ENCODE measurements around the gene PRDM16.

Gene PRDM16

GRCh38 chr1:3215198-3216014, 146.4 kb downstream of the PRDM16 start:
- DNase-seq, result no peak

DNA sequence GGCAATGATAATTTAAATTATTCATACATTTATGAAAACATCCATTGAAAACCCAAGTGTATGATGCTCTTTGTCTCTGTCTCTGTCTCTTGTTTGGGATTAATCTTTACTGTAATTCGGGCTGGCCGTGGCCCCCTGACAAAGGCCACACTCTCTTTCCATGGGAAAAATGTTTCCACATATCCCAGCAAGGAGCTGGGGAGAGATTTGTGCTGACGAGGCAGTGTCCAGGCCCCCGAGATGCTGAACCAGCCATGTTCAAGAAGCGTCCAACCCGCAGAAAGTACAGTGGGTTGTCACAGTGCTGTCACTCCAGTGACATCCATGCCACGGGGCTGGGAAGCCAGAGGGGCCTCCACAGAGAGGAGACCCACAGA, 147.0 kb downstream of the PRDM16 start:
- DNase-seq, result no peak

DNA sequence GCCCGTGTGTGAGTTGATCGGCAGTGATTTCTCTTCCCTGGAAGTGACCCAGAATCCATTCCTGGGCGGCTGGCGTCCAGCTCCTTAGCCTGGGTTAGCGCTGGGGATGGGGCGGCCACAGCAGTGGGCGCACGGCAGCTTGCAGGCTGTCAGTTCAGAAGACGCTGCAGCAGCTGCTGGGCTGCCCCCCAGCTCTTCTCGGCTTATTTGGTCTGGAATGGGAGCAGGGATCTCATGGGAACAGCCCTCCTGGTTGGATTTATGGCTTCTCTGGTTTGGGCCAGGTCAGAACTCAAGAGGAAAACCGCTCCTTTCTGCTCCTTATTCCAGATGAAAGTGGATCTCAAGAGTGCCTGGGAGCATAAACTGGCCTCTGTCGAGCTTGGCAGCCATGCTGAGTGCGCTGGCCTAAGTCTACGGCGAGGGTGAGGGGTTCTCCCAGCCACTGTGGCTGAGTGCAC, 148.2 kb downstream of the PRDM16 start:
- DNase-seq, result no peak

DNA sequence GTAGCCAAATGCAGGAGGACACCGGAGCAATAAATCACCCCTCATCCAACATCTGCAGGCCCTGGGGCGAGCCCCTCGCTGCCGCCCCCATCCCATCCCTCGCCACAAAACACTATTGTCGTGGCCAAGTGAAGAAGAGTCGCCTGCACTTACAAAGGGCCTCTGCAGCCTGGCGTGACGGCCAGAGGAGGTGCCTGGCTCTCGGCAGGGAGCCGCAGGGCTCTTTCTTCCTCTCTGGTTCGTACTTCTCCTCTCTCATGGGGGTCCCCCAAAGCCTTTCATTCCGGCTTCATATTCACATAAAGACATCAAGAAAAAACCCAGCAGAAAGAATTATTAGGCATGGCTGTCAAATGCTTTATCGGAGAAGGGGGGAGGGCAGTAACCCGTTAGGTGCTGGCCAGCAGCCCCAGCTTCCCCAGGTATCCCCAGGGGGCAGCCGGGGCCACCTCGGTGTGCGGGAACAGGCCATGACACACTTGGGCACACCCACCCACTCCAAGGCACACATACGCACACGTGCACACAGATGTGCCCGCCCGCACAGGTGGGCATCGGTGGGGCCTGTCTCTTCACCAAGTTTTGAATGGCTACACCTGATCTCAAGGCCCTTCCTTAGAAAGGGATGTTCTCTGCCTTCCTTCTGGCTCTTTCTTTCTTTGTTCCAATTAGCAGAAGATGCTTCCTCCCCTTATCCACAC, 149.1 kb downstream of the PRDM16 start:
- DNase-seq, result no peak

GRCh38 chr1:3219005-3219790, 150.2 kb downstream of the PRDM16 start:
- no peak for DNase-seq

DNA sequence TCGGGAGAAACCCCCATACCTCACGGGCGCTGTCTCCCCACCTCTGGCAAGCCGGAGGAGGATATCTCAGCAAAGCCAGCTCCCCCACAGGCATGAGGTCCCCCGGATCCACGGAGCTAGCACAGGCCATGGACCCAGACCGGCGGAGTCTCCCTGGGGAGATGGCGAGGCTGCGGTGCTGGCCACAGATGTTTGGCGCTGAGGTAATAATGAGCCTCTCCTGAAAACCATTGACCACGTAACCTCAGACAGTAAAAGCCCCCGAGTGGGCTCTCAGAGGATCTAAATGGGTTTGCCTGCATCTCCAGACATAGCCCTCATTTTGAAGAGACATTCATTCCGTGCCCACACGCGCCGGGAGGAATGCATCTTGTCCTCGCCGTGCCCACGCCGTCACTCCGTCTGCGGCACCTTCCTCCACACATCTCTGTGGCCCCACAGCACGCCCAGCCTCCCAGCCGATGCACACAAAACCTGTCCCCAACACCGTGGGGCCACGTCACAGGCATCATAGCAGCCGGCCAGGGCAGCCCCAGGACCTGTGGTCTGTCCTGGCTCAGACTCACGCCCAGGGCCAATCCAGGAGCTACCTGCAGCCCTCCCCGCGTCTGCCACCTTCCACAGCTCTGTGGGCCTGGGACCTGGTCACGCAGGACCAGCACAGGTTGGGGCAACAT, 150.9 kb downstream of the PRDM16 start:
- no peak for DNase-seq

GRCh38 chr1:3221112-3222041, 152.4 kb downstream of the PRDM16 start:
- DNase-seq, result no peak

- DNase-seq, result no peak
Observed at GRCh38 chr1:3222042-3222692, 153.2 kb downstream of the PRDM16 start.

DNA sequence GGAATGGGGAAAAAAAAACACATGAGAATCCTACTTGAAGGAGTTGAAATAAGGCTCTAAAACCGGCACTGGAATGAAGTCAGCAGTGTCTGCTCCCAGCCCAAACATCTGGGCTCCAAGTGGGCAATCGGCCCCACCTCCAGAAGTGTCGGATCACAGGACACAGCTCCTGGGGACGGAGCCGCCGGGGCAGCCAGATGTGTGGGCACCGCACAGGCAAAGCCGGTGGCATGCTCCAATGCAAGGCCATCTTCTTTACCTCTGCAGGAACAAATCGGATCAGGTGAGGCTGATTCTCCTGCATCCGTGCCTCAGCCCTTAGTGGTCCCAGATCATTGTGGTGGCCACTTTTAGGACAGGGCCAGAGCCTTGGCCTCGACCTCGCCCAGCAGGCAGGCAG, 156.7 kb downstream of the PRDM16 start:
- DNase-seq, result no peak

DNA sequence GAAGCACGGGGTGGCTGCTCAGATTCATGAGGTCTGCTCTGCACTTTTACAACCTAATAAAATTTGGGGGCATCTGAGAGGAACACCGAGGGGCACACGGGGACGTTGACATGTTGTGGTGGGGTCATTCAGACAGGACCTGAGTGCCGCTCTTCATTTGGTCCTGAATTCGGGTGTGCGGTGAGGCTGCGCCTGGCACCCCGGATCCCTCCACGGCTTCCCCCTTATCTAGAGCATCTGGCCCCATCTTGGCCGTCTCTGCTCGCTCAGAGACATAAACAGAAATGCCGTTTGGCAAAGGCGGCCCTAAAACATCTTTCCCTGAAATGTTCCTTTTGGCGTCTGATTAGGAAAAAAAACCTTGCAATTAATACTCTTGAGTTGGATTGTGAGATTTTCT, 157.2 kb downstream of the PRDM16 start:
- DNase-seq, result no peak

GRCh38 chr1:3226701-3227350, 157.8 kb downstream of the PRDM16 start:
- DNase-seq, result no peak

DNA sequence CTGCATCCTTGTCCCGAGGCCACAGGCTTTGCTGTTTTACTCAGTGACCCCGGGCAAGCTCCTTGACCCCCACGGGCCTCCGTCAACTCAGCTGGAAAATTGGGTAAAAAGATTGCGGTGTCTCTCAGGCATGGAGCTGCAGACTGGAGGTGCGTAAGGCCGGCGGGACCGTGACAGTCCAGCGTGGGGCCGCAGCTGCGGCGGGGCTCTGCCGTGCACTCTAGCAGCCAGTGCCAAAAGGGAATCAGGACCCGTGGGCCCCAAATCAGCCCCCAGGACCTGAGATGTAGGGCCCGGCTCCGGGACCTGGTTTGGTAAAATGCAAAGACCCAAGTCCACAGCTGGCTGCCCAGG, 158.3 kb downstream of the PRDM16 start:
- DNase-seq, result no peak

GRCh38 chr1:3227893-3228292, 158.9 kb downstream of the PRDM16 start:
- DNase-seq, result no peak

DNA sequence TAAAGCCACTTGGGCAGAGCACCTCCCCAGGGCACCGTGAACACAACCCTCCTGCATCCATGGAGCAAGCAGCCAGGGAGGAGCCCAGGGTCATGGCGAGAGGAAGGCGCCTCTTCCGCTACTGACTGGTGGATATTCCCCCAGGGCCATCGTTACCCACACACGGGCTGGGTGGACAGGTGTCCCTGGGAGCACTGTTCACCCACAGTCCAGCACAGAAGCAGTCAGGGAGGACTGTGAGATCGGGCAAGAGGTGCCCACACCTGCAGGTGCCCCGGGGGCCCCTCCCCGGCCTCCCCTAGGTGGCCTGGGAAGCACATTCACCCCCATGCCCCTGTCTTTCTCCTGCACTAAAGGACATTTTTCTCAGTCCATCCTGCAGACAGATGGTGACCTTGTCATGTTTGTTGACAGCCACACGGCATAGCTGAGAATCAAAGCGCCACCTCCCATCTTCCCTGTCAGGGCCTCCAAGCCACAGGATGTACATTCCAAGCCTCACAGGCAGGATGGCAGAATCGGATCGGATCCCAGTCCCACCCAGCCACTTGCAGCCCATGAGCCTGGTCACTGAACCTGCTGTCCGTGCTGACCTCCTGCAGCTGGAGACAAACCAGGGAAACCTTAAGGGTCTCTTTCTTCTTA, 160.2 kb downstream of the PRDM16 start:
- no peak for DNase-seq

- no peak for DNase-seq
Observed at GRCh38 chr1:3230553-3230952, 161.6 kb downstream of the PRDM16 start.

DNA sequence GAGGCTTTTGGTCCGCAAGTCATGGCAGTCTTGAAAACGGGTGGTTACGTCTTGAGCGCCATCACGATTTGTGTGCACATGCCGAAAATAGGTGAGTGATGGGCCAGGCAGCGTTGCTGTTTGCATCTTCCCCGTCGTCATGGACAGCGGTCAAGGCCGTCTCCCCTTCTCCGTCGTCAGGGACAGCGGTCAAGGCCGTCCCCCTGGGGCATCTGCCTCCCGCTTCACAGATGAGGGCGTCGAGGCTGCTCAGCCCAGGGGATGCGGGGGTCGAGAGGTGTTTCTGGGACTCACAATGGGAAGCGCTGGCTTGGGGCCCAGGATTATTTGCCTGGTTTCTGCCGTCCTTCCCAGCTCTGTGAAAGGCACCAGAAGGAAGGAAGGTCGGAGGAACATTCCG, 162.2 kb downstream of the PRDM16 start:
- no peak for DNase-seq

GRCh38 chr1:3231826-3232225, 162.8 kb downstream of the PRDM16 start:
- DNase-seq, result no peak

DNA sequence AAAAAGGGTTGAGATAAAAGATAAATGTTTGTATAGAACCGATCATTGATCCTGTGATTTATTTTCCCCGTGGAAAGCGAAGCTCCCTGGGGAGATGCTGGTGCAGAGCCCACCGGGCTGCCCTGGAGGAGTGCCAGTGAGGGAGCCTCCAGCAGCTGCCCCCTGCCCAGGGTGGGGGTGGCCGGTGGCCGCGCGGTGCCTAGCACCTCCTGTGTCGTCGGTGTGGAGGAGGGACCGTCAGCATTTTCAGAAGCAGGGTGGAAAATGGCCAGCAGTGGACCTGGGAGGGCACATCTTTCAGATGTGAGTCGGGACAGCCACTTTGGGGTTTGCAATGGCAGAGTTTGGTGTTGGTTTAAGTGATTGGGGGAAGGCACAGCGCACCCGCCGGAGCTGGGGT, 164.0 kb downstream of the PRDM16 start:
- DNase-seq, result no peak

DNA sequence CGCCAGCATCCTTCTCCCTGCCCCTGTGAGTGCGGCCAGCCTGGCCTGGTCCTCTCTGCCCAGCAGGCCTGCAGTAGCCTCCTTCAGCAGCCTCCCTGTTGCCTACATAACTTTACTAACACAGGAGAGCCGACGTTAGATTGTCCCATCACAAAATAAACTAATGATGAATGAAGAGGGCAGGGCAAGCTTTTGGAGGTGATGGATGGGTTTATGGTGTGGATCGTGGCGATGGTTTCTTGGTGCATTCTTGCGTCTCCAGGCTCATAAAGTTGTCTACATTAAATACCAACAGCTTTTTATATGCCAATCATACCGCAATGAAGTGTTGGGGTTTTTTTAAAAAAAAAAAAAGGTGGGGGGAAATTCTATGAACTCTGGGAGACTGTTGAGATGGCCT, 164.5 kb downstream of the PRDM16 start:
- no peak for DNase-seq

GRCh38 chr1:3234281-3234680, 165.3 kb downstream of the PRDM16 start:
- DNase-seq, result no peak
